MM.1S (cell line): Measurements from ENCODE around the gene YAF2.

Experiments
- EZH2 ChIP-seq: fragments of 300-600 bp; sonication (generic); optimal IDR thresholded peaks from 2 replicates; pipeline ENCODE3; 2017; ENCODE audit warnings: low read depth, mild to moderate bottlenecking, antibody characterized with exemption, low read length, mixed read lengths
- EZH2phosphoT487 ChIP-seq: fragments of 300-600 bp; sonication (generic); IDR thresholded peaks from 2 replicates; pipeline ENCODE4 v1.6.1; 2018; ENCODE audit warnings: antibody characterized with exemption, low read length
- TF ChIP-seq, protein P1 (sequence below): fragments of 300-600 bp; sonication (generic); IDR thresholded peaks from 2 replicates; pipeline ENCODE4 v1.5.1; 2016; ENCODE audit warnings: antibody characterized with exemption, low read length, mixed read lengths

DNA sequence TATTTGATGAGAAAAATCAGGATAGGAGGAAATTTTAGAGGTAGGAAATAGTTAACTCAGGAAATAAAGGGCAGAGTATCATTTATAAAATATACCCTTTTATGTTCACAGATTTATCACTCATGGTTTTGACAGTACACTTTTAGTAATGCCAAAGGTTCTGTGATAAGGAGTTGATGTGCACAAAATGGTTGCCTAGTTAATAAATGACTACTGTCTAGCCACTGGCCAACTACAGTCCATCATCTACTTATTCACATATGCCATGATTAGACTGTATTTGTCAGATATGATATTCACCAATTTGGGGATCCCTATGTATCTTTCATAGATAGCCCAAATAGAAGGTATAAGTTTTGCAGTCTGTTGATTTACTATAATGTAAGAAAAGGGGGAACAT, 74.1 kb downstream of the YAF2 start:
- TF ChIP-seq, protein P1, sequence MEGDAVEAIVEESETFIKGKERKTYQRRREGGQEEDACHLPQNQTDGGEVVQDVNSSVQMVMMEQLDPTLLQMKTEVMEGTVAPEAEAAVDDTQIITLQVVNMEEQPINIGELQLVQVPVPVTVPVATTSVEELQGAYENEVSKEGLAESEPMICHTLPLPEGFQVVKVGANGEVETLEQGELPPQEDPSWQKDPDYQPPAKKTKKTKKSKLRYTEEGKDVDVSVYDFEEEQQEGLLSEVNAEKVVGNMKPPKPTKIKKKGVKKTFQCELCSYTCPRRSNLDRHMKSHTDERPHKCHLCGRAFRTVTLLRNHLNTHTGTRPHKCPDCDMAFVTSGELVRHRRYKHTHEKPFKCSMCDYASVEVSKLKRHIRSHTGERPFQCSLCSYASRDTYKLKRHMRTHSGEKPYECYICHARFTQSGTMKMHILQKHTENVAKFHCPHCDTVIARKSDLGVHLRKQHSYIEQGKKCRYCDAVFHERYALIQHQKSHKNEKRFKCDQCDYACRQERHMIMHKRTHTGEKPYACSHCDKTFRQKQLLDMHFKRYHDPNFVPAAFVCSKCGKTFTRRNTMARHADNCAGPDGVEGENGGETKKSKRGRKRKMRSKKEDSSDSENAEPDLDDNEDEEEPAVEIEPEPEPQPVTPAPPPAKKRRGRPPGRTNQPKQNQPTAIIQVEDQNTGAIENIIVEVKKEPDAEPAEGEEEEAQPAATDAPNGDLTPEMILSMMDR, result no peak
- TF ChIP-seq EZH2 (no peak), EZH2phosphoT487 (no peak)
